IMR-90 (cell line): Measurements from ENCODE around the gene STOML1. TPM values are rescaled to one million over a fixed set of nuclear protein-coding genes. Genes with fewer than 3 reads are reported as not detected.
A peak's percentile ranks its signal among the peaks of the same experiment; 100 is the strongest.

Source experiments
- ATAC-seq: fragments of 200-7000 bp; cut with Tn5 transposase; 2 replicates; pipeline ENCODE4 v1.9.1; 2020; ENCODE audit warnings: low read depth, mild to moderate bottlenecking, moderate library complexity
- BruUV-seq: library from RNA; stranded (reverse); fragments of 400-500 nt; replicated peaks from 2 replicates; lab custom pipeline; 2021; lab: Mats Ljungman, UMichigan
- CTCF ChIA-PET: fragments of 300-600 bp; formaldehyde crosslinking; extraction: SDS; loops from one replicate; lab custom pipeline; 2021; ENCODE audit warnings: antibody characterized with exemption; lab: Yijun Ruan, JAX
- POLR2A ChIA-PET: fragments of 300-600 bp; sonication (Branson Sonifier 250); formaldehyde crosslinking; loops from one replicate; lab custom pipeline; 2022; ENCODE audit warnings: antibody characterized with exemption; ENCODE audit not compliant: unreplicated experiment; lab: Charles Lee
- DNase-seq: peaks from one replicate; pipeline ENCODE4 v3.0.0; 2013
- H2AFZ ChIP-seq: replicated peaks from 2 replicates; pipeline ENCODE3; 2013; ENCODE audit warnings: low read length, mild to moderate bottlenecking; ENCODE audit not compliant: poor library complexity
- H2AK5ac ChIP-seq: 2 replicates; pipeline ENCODE4 v1.6.1; 2013; ENCODE audit warnings: low read depth, low read length, inconsistent platforms
- H2AK9ac ChIP-seq: replicated peaks from 2 replicates; pipeline ENCODE3; 2013; ENCODE audit warnings: mild to moderate bottlenecking, low read depth, low read length, moderate library complexity; ENCODE audit not compliant: poor library complexity
- H2BK120ac ChIP-seq: 2 replicates; pipeline ENCODE4 v1.6.1; 2013; ENCODE audit warnings: low read depth, low read length, inconsistent platforms
- H2BK15ac ChIP-seq: 3 replicates; pipeline ENCODE4 v1.6.1; 2013; ENCODE audit warnings: low read depth, low read length, inconsistent platforms
- H2BK20ac ChIP-seq: 2 replicates; pipeline ENCODE4 v1.6.1; 2013; ENCODE audit warnings: low read depth, mild to moderate bottlenecking, inconsistent platforms, low read length, moderate library complexity
- H2BK5ac ChIP-seq: 2 replicates; pipeline ENCODE4 v1.6.1; 2013; ENCODE audit warnings: mild to moderate bottlenecking, low read depth, low read length, inconsistent platforms; ENCODE audit not compliant: poor library complexity, severe bottlenecking
- H3K14ac ChIP-seq: replicated peaks from 2 replicates; pipeline ENCODE4 v1.6.1; 2013; ENCODE audit warnings: low read depth, low read length, inconsistent platforms
- H3K18ac ChIP-seq: 2 replicates; pipeline ENCODE4 v1.6.1; 2013; ENCODE audit warnings: low read depth, low read length, control low read depth
- H3K23ac ChIP-seq: 2 replicates; pipeline ENCODE4 v1.6.1; 2013; ENCODE audit warnings: low read depth, low read length, inconsistent platforms
- H3K27ac ChIP-seq: 2 replicates; pipeline ENCODE4 v1.5.1; 2013; ENCODE audit warnings: mild to moderate bottlenecking, control low read depth, low read length; ENCODE audit not compliant: insufficient read depth
- H3K27me3 ChIP-seq: 2 replicates; pipeline ENCODE4 v1.6.1; 2013; ENCODE audit warnings: low read length; ENCODE audit not compliant: control insufficient read depth, insufficient read depth
- H3K36me3 ChIP-seq: 2 replicates; pipeline ENCODE4 v1.6.1; 2013; ENCODE audit warnings: low read length, mixed read lengths; ENCODE audit not compliant: control insufficient read depth, insufficient read depth
- H3K4ac ChIP-seq: 2 replicates; pipeline ENCODE4 v1.6.1; 2013; ENCODE audit warnings: low read depth, low read length, inconsistent platforms
- H3K4me1 ChIP-seq: 2 replicates; pipeline ENCODE4 v1.6.1; 2013; ENCODE audit warnings: low read length, mixed read lengths; ENCODE audit not compliant: control insufficient read depth, insufficient read depth
- H3K4me2 ChIP-seq: 2 replicates; pipeline ENCODE4 v1.6.1; 2013; ENCODE audit warnings: low read depth, mild to moderate bottlenecking, control low read depth, low read length, moderate library complexity
- H3K4me3 ChIP-seq: 2 replicates; pipeline ENCODE4 v1.5.1; 2013; ENCODE audit warnings: low read depth, mild to moderate bottlenecking, control low read depth, low read length, moderate library complexity; ENCODE audit not compliant: insufficient read depth
- H3K56ac ChIP-seq: 2 replicates; pipeline ENCODE4 v1.6.1; 2013; ENCODE audit warnings: low read length, inconsistent platforms; ENCODE audit not compliant: insufficient read depth; ENCODE audit errors: extremely low read depth
- H3K79me1 ChIP-seq, 2 experiments: 2 replicates each; pipeline ENCODE4 v1.6.1; 2013; ENCODE audit warnings: low read length in 2 of 2, inconsistent platforms in 1 of 2, low read depth in 1 of 2
- H3K9ac ChIP-seq: 2 replicates; pipeline ENCODE4 v1.6.1; 2013; ENCODE audit warnings: low read depth, low read length, control low read depth
- H3K9me1 ChIP-seq: 2 replicates; pipeline ENCODE4 v1.6.1; 2013; ENCODE audit warnings: low read length, inconsistent platforms; ENCODE audit not compliant: insufficient read depth
- H3K9me3 ChIP-seq: 2 replicates; pipeline ENCODE4 v1.6.1; 2013; ENCODE audit warnings: low read length; ENCODE audit not compliant: control insufficient read depth, insufficient read depth
- H4K20me1 ChIP-seq: 2 replicates; pipeline ENCODE4 v1.6.1; 2013; ENCODE audit warnings: low read length, inconsistent platforms; ENCODE audit not compliant: insufficient read depth
- H4K5ac ChIP-seq: 2 replicates; pipeline ENCODE4 v1.6.1; 2013; ENCODE audit warnings: mild to moderate bottlenecking, low read depth, low read length, control low read depth
- H4K8ac ChIP-seq, 2 experiments: 2 replicates each; pipeline ENCODE4 v1.6.1; 2013; ENCODE audit warnings: low read depth in 2 of 2, low read length in 2 of 2, control low read depth in 1 of 2, inconsistent platforms in 1 of 2
- H4K91ac ChIP-seq: 2 replicates; pipeline ENCODE4 v1.6.1; 2013; ENCODE audit warnings: low read depth, low read length, inconsistent platforms; ENCODE audit not compliant: insufficient read depth
- BHLHE40 ChIP-seq: fragments of 150-350 bp; IDR thresholded peaks from 2 replicates; pipeline ENCODE4 v1.6.1; 2016; ENCODE audit warnings: mild to moderate bottlenecking, low read depth, low read length
- FOS ChIP-seq: fragments of 150-350 bp; IDR thresholded peaks from 2 replicates; pipeline ENCODE4 v1.6.1; 2016; ENCODE audit warnings: low read depth, low read length
- MAZ ChIP-seq: IDR thresholded peaks from 2 replicates; pipeline ENCODE4 v1.6.1; 2012; ENCODE audit warnings: low read depth, mild to moderate bottlenecking, low read length, improper control_type of control experiment, moderate library complexity, borderline replicate concordance
- POLR2A ChIP-seq: IDR thresholded peaks from 2 replicates; pipeline ENCODE4 v1.6.1; 2012; ENCODE audit warnings: mild to moderate bottlenecking, low read depth, low read length
- WGBS, 2 experiments: methylation state at CpG; one replicate each; pipeline versions ENCODE4 v1.1.5 to v1.1.7; 2013; ENCODE audit warnings: missing lambda C conversion rate in 2 of 2; ENCODE audit not compliant: insufficient read length in 1 of 2; ENCODE audit errors: extremely low coverage in 2 of 2; 5-methylcytosine and 5-hydroxymethylcytosine counted together
- dilution Hi-C: fragments of 300-500 bp; cut with HindIII; formaldehyde crosslinking; loops from one replicate; pipeline ENCODE4 v1.14.3; 2018; ENCODE audit warnings: low sequenced_read_pairs; ENCODE audit not compliant: unreplicated experiment
- in situ Hi-C: fragments of 300-500 bp; cut with MboI; formaldehyde crosslinking; loops from 3 replicates; pipeline ENCODE4 v1.14.3; 2019; ENCODE audit warnings: low sequenced_read_pairs, inconsistent platforms, mixed read lengths
- intact Hi-C: fragments of 100-400 bp; cut with micrococcal nuclease; formaldehyde crosslinking; loops from 2 replicates; pipeline ENCODE4 v1.10.0; 2022
- polyA plus RNA-seq, 3 experiments: library from polyadenylated mRNA; depleted of rRNA; stranded (reverse); fragments of >200 nt; gene quantifications; 2 replicates each; pipeline ENCODE4 v1.2.3, GENCODE V29; 2012; ENCODE audit warnings: low replicate concordance in 1 of 3
- total RNA-seq: library from RNA; depleted of rRNA; stranded (reverse); fragments of >200 nt; gene quantifications from 2 replicates; pipeline ENCODE4 v1.2.3, GENCODE V29; 2012

Gene STOML1
- total and polyA plus RNA-seq, 2 of the 4 experiments (the other 2 are of a cell fraction), result 11.8 to 21.2 TPM

DNA sequence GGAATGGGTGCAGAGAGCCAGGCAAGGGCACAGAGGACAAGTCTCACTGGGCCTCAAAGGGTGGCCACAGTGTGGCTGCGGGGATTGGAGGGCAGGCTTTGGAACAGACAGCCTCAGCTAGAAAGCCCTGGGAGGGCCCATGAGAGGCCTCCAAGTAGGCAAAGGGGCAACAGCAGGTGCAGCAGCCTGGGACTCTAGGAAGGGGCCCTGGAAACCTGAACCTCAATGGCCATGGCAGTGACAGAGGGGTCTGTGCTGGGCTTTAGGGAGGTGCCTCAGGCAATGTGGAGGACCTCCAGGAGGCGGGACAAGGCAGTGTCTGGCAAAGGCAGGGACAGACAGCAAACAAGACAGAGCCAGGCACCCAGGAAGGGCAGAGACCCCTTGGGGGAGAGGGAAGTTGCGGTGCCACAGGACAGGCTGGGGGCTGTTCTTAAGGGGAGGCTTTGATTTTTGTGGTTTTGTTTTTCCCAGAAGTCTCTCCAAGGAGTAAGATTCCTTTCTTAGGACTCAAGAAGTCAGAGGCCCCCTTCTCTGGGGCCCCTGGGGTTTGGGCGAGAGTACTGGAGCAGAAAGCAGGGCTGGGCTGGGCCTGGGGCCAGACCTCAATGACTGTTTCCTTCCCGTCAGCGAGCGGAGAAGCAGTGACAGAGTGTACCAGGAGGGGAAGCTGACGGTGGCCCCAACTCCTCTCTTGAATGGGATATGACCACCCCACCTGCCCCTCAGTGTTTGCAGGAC lies 9.7 kb downstream of the STOML1 start:
- Histone ChIP-seq H3K56ac (peak overlapping the region; percentile 68), H3K9me3 (no peaks in the 10 kb centered on the region), H3K36me3 (no peaks in the 10 kb centered on the region), H2BK15ac (peak overlapping the region; percentile 83; the same call in 2 of the 3 replicates), H3K27me3 (no peaks in the 10 kb centered on the region), H2BK120ac (peak overlapping the region; percentile 98), H3K4me2 (peak overlapping the region; percentile 66), H3K4me3 (no peak overlapping the region), H3K4ac (peak overlapping the region; percentile 99), H3K23ac (peak overlapping the region; percentile 96), H3K9me1 (peaks cover 27% of the 10 kb centered on the region), H2AK9ac (peak overlapping the region; percentile 97), H4K91ac (peak overlapping the region; percentile 96), H3K27ac (peak overlapping the region; percentile 92), H4K8ac (peak overlapping the region; percentile 63 to 97), H2AFZ (peak overlapping the region; percentile 88), H3K9ac (peak overlapping the region; percentile 57), H3K14ac (peak overlapping the region; percentile 96), H2BK5ac (peak overlapping the region; percentile 98), H4K5ac (peak overlapping the region; percentile 80), H2BK20ac (peak overlapping the region; percentile 98), H3K79me1 (peaks cover 0 to 8% of the 10 kb centered on the region in 2 experiments; a peak in 1 of 4 replicates), H4K20me1 (no peaks in the 10 kb centered on the region), H2AK5ac (peak overlapping the region; percentile 99), H3K18ac (peak overlapping the region; percentile 90), H3K4me1 (peaks cover 38% of the 10 kb centered on the region)
- TF ChIP-seq POLR2A, result peak; percentile 64; the same call in 1 of the 2 replicates
- no peak for TF ChIP-seq BHLHE40
- peak; percentile 38; the same call in 1 of the 2 replicates for TF ChIP-seq FOS
- peak; percentile 49; the same call in 1 of the 2 replicates for TF ChIP-seq MAZ
- DNase-seq (peak; percentile 91), ATAC-seq (peak; percentile 84)
- intact Hi-C loops, result no loop called here
- CTCF ChIA-PET, result interaction anchor here (1.3 kb wide), 2 partner anchors 9 to 12 kb away, joined by 3 to 4 read pairs; partner anchors contain the start of gene PML
- POLR2A ChIA-PET, result interaction anchor here (1.6 kb wide), 1 partner anchor 12 kb away, joined by 5 read pairs; the partner anchor contains the start of gene PML
- in situ Hi-C loops, result no loop called here
- dilution Hi-C loops, result no loop called here
- no TSS peak for BruUV-seq
- WGBS, 2 experiments, result 17% methylated on average over 1 of the region's 8 CpGs; no CpG with 5 or more reads in 1 of the 2 experiments
